ENCODE measurements around the gene EPS8L3. TPM values are rescaled to one million over a fixed set of nuclear protein-coding genes. Genes with fewer than 3 reads are reported as not detected.

EPS8L3 gene
- polyA plus RNA-seq, 1 of the 3 experiments (the other 2 are of a cell fraction) = not detected

DNA sequence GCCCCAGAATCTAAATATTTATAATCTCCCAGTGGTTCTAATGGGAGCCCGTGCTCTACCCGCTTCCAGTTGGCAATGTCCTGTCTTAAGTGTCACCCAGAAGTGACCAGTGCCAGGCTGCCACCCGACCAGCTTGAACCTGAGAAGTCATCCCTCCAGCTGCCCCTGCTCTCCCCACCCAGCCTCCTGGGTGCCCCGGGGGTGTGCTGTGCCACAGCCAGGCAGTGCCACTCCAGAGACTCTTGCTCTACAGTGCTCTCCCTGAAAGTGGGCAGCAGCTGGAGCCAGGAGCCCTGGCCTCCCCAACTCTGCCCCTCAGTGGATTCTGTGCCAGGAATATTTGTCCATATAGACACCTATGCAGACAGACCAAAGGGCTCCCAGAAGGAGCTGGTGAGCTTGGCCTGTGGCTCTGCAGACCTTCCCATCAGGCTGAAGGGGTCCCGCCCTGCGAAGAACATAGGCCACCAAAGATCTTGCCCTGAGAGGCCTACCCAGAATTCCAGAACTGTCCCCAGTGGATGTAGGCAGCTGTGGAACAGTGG lies 9.0 kb upstream of the EPS8L3 start:
- DNase-seq = no peak
- H3F3A ChIP-seq (replicated peaks; ENCODE audit: insufficient read depth) = no peaks in the 10 kb centered on the region
- H2AFZ ChIP-seq (ENCODE audit: low read depth) = no peak overlapping the region
- H3K9ac ChIP-seq = no peak overlapping the region
- no peak for TF ChIP-seq FOXM1 (IDR thresholded peaks at IDR 0.05; ENCODE audit: low read depth)
- no peak for TF ChIP-seq SIN3A (IDR thresholded peaks at IDR 0.05; ENCODE audit: borderline replicate concordance, low read depth, low read length)
- TF ChIP-seq, protein P1, sequence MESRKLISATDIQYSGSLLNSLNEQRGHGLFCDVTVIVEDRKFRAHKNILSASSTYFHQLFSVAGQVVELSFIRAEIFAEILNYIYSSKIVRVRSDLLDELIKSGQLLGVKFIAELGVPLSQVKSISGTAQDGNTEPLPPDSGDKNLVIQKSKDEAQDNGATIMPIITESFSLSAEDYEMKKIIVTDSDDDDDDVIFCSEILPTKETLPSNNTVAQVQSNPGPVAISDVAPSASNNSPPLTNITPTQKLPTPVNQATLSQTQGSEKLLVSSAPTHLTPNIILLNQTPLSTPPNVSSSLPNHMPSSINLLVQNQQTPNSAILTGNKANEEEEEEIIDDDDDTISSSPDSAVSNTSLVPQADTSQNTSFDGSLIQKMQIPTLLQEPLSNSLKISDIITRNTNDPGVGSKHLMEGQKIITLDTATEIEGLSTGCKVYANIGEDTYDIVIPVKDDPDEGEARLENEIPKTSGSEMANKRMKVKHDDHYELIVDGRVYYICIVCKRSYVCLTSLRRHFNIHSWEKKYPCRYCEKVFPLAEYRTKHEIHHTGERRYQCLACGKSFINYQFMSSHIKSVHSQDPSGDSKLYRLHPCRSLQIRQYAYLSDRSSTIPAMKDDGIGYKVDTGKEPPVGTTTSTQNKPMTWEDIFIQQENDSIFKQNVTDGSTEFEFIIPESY (IDR thresholded peaks at IDR 0.05; ENCODE audit: borderline replicate concordance, low read depth) = no peak
- TF ChIP-seq, protein P2, sequence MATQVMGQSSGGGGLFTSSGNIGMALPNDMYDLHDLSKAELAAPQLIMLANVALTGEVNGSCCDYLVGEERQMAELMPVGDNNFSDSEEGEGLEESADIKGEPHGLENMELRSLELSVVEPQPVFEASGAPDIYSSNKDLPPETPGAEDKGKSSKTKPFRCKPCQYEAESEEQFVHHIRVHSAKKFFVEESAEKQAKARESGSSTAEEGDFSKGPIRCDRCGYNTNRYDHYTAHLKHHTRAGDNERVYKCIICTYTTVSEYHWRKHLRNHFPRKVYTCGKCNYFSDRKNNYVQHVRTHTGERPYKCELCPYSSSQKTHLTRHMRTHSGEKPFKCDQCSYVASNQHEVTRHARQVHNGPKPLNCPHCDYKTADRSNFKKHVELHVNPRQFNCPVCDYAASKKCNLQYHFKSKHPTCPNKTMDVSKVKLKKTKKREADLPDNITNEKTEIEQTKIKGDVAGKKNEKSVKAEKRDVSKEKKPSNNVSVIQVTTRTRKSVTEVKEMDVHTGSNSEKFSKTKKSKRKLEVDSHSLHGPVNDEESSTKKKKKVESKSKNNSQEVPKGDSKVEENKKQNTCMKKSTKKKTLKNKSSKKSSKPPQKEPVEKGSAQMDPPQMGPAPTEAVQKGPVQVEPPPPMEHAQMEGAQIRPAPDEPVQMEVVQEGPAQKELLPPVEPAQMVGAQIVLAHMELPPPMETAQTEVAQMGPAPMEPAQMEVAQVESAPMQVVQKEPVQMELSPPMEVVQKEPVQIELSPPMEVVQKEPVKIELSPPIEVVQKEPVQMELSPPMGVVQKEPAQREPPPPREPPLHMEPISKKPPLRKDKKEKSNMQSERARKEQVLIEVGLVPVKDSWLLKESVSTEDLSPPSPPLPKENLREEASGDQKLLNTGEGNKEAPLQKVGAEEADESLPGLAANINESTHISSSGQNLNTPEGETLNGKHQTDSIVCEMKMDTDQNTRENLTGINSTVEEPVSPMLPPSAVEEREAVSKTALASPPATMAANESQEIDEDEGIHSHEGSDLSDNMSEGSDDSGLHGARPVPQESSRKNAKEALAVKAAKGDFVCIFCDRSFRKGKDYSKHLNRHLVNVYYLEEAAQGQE (IDR thresholded peaks at IDR 0.05; ENCODE audit: low read depth, low read length) = no peak
- TF ChIP-seq RCOR1 (IDR thresholded peaks at IDR 0.05; ENCODE audit: low read length) = no peak
- no peak for TF ChIP-seq GATA2 (CRISPR knock-in tag; IDR thresholded peaks at IDR 0.05)
- no peak for TF ChIP-seq CHD2 (IDR thresholded peaks at IDR 0.05; ENCODE audit: low read length, partially characterized antibody)
- TF ChIP-seq, protein P3, sequence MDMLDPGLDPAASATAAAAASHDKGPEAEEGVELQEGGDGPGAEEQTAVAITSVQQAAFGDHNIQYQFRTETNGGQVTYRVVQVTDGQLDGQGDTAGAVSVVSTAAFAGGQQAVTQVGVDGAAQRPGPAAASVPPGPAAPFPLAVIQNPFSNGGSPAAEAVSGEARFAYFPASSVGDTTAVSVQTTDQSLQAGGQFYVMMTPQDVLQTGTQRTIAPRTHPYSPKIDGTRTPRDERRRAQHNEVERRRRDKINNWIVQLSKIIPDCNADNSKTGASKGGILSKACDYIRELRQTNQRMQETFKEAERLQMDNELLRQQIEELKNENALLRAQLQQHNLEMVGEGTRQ (IDR thresholded peaks at IDR 0.05; ENCODE audit: borderline replicate concordance, low read depth, low read length) = no peak
- TF ChIP-seq EZH2phosphoT487 (IDR thresholded peaks at IDR 0.05; ENCODE audit: borderline replicate concordance, low read depth) = no peak
- no peak for TF ChIP-seq MXI1 (IDR thresholded peaks at IDR 0.05; ENCODE audit: low read depth, low read length)
- no peak for TF ChIP-seq FOXJ3 (CRISPR knock-in tag; IDR thresholded peaks at IDR 0.05)
- TF ChIP-seq, protein P4, sequence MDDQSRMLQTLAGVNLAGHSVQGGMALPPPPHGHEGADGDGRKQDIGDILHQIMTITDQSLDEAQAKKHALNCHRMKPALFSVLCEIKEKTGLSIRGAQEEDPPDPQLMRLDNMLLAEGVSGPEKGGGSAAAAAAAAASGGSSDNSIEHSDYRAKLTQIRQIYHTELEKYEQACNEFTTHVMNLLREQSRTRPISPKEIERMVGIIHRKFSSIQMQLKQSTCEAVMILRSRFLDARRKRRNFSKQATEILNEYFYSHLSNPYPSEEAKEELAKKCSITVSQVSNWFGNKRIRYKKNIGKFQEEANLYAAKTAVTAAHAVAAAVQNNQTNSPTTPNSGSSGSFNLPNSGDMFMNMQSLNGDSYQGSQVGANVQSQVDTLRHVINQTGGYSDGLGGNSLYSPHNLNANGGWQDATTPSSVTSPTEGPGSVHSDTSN (IDR thresholded peaks at IDR 0.05) = no peak
- TF ChIP-seq YY1 (IDR thresholded peaks at IDR 0.05; ENCODE audit: low read depth) = no peak
- ChIA-PET POLR2A (interaction anchor here (3.5 kb wide), 1 partner anchor 224 kb away, joined by 15 read pairs; the partner anchor contains the start of gene GNAI3), CTCF (interaction anchor here (0.6 to 27.7 kb wide), 32 partner anchors 9 to 274 kb away, joined by 3 to 822 read pairs (median 6); partner anchors contain the start of genes AHCYL1, EPS8L3, GNAI3 and GSTM2)
- no peaks in the 10 kb centered on the region for H3K79me2 ChIP-seq (ENCODE audit: insufficient read depth)
- H3K9me3 ChIP-seq = no peaks in the 10 kb centered on the region
- WGBS (ENCODE audit: low lambda C conversion rate) = 97% methylated on average over 5 of the region's 6 CpGs
- no peaks in the 10 kb centered on the region for H3K36me3 ChIP-seq (replicated peaks in 1 of 2; ENCODE audit: control insufficient read depth in 1 of 2, insufficient read depth in 2 of 2, low read length in 1 of 2)
- no peak overlapping the region for H3K4me2 ChIP-seq
- no peaks in the 10 kb centered on the region for H3K9me2 ChIP-seq
- H3K27ac ChIP-seq (ENCODE audit: low read depth in 2 of 2, low read length in 1 of 2) = no peak overlapping the region
- H3K4me3 ChIP-seq (ENCODE audit: low read depth in 2 of 2, low read length in 1 of 2) = no peak overlapping the region
- H4K20me1 ChIP-seq (ENCODE audit: insufficient read depth) = no peaks in the 10 kb centered on the region
- no peaks in the 10 kb centered on the region for H3K27me3 ChIP-seq (ENCODE audit: insufficient read depth)
- peaks cover 0 to 19% of the 10 kb centered on the region in 2 experiments; a peak in 1 of 4 replicates for H3K4me1 ChIP-seq (ENCODE audit: control insufficient read depth in 1 of 2, insufficient read depth in 2 of 2, low read depth in 1 of 2, low read length in 1 of 2)
